Measurements from ENCODE around the gene SNX8. TPM values are rescaled to one million over a fixed set of nuclear protein-coding genes. Genes with fewer than 3 reads are reported as not detected.

Gene SNX8
- total and polyA plus RNA-seq, 2 donors (not counting 3 experiments of a cell fraction or from before 2014, with no cell fraction given) = 24.5 to 50.3 TPM

DNA sequence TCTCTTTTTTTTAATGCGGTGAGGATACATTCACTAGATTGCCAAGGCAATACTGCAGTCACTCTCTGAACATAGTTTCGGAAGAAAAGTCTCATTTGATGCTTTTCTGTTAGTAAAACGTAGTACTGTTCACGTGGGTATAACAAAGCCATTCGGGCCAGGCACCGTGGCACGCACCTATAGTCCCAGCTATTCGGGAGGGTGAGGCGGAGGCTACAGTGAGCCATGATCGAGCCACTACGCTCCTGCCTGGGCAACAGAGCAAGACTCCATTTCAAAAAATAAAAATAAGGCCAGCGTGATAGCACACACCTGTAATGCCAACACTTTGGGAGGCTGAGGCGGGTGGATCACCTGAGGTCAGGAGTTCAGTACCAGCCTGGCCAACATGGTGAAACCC, 24.6 kb downstream of the SNX8 start:
- no TSS peak for BruUV-seq (replicated peaks)
- no peak overlapping the region for H3K4me3 ChIP-seq (replicated peaks in 1 of 3; ENCODE audit: insufficient read depth in 1 of 3, low read depth in 1 of 3, low read length in 3 of 3)
- no peaks in the 10 kb centered on the region for H3K36me3 ChIP-seq (ENCODE audit: control insufficient read depth in 2 of 2, extremely low read depth in 1 of 2, insufficient read depth in 2 of 2, low read length in 2 of 2)
- CTCF ChIA-PET = no interaction called here
- TF ChIP-seq MYC (IDR thresholded peaks at IDR 0.05; ENCODE audit: low read depth, low read length) = no peak
- TF ChIP-seq, protein P1, sequence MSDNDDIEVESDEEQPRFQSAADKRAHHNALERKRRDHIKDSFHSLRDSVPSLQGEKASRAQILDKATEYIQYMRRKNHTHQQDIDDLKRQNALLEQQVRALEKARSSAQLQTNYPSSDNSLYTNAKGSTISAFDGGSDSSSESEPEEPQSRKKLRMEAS (IDR thresholded peaks at IDR 0.05; ENCODE audit: insufficient read depth, insufficient read length) = no peak
- TF ChIP-seq JUN (IDR thresholded peaks at IDR 0.05; ENCODE audit: borderline replicate concordance, insufficient read depth, insufficient read length, low read depth) = no peak
- no peak for TF ChIP-seq GATA2 (IDR thresholded peaks at IDR 0.05; ENCODE audit: insufficient read depth, insufficient read length, low read depth, low read length)
- TF ChIP-seq EZH2 (IDR thresholded peaks at IDR 0.05; ENCODE audit: borderline replicate concordance, low read depth, low read length, severe bottlenecking) = no peak
- TF ChIP-seq FOS (IDR thresholded peaks at IDR 0.05; ENCODE audit: borderline replicate concordance, insufficient read depth, low read length) = no peak
- no peak for TF ChIP-seq POLR2AphosphoS5 (IDR thresholded peaks at IDR 0.05; ENCODE audit: insufficient read depth, low read depth, low read length)
- no peak for TF ChIP-seq POLR2A (IDR thresholded peaks at IDR 0.05; ENCODE audit: low read depth, low read length)
- TF ChIP-seq, protein P2, sequence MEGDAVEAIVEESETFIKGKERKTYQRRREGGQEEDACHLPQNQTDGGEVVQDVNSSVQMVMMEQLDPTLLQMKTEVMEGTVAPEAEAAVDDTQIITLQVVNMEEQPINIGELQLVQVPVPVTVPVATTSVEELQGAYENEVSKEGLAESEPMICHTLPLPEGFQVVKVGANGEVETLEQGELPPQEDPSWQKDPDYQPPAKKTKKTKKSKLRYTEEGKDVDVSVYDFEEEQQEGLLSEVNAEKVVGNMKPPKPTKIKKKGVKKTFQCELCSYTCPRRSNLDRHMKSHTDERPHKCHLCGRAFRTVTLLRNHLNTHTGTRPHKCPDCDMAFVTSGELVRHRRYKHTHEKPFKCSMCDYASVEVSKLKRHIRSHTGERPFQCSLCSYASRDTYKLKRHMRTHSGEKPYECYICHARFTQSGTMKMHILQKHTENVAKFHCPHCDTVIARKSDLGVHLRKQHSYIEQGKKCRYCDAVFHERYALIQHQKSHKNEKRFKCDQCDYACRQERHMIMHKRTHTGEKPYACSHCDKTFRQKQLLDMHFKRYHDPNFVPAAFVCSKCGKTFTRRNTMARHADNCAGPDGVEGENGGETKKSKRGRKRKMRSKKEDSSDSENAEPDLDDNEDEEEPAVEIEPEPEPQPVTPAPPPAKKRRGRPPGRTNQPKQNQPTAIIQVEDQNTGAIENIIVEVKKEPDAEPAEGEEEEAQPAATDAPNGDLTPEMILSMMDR (IDR thresholded peaks at IDR 0.05; ENCODE audit: extremely low read depth in 1 of 2, insufficient read depth in 1 of 2, low read depth in 1 of 2, low read length in 2 of 2) = no peak
- H3K9ac ChIP-seq (replicated peaks; ENCODE audit: extremely low read depth, insufficient read depth, low read length) = no peak overlapping the region
- dilution Hi-C loops (cut with MboI; ENCODE audit: extremely low pct_ligation_motif_present, low sequenced_read_pairs) (no loop called here), intact Hi-C loops (cut with micrococcal nuclease) (no loop called here)
- no peaks in the 10 kb centered on the region for H3K79me2 ChIP-seq (ENCODE audit: control insufficient read depth, insufficient read depth, low read length)
- POLR2A ChIA-PET = no interaction called here
- DNase-seq (ENCODE audit: low read depth, low spot score) (no peak), FAIRE-seq (no peak)
- no peak overlapping the region for H3K4me2 ChIP-seq (ENCODE audit: insufficient read depth, low read length)
- H3K9me3 ChIP-seq (replicated peaks; ENCODE audit: control insufficient read depth, insufficient read depth, low read length) = no peaks in the 10 kb centered on the region
- H3K4me1 ChIP-seq (ENCODE audit: control insufficient read depth, extremely low read depth, insufficient read depth, low read length) = no peaks in the 10 kb centered on the region
- H3K9me1 ChIP-seq (replicated peaks; ENCODE audit: control insufficient read depth, extremely low read depth, insufficient read depth, low read length) = no peaks in the 10 kb centered on the region
- no peak overlapping the region for H2AFZ ChIP-seq (ENCODE audit: low read depth, low read length)
- no peaks in the 10 kb centered on the region for H3K27me3 ChIP-seq (ENCODE audit: control insufficient read depth in 2 of 2, insufficient read depth in 2 of 2, low read length in 2 of 2)
- no peaks in the 10 kb centered on the region for H4K20me1 ChIP-seq (replicated peaks; ENCODE audit: control insufficient read depth, extremely low read depth, insufficient read depth, low read length)
- H3K27ac ChIP-seq (ENCODE audit: insufficient read depth, low read depth, low read length) = no peak overlapping the region

All from endothelial cell of umbilical vein (primary cell).